Stimulated activated CD8-positive, alpha-beta memory T cell treated with anti-CD3 and anti-CD28 coated beads, Interleukin-7, amount 100 ng/mL, for 48 hours (primary cell): ENCODE measurements around the gene HECW1.
"Not testable (repeated sequence)": the region's sequence is repeated elsewhere in the genome, so short reads cannot be mapped to it uniquely, and the experiment has no call there.

Experiments used
- DNase-seq, 2 donors: peaks; one replicate each; pipeline ENCODE4 v3.0.0-alpha.2; 2020; ENCODE audit warnings: low read depth in 1 of 2; ENCODE audit errors: extremely low read depth in 1 of 2

HECW1 gene

DNA sequence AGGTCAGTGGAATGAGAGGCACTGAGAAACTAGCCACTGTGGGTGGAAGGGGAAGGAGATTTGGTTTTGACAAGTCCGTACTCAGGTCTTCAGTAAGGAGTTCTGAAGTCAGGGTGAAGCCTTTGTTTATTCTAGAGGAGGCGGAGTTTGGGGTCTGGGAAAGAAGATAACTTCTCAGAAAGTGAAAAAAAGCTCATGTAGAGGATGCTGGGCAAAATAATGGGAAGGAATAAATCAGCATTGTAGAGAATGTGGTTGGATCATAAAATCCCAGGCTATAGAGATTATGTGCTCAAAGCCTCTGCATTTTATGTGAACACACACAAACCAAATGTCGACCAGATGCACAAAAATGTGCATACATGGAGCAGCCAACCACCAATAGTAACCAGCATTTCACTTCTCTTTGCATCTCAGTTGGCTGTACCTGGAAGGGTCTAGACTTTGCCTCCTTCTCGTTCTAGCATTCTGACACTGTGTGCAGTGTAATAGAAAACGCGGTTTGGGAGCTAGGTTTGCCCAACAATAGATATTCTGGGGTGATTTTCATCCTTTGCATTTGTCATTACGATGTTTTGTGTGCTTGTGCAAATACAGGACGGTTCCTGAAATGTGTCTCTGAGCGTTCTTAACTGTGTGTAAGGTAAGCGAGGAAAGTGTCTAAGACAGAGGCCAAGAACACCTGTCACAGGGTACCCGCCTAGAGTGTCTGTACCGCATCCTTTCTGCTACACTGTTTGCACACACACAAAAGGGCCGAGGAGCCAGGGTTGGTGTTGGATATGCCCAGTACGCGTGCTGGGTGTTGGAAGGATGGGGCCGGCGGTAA, 603 bp upstream of the HECW1 start:
- DNase-seq = no peak

GRCh38 chr7:43112941-43113621, 634 bp downstream of the HECW1 start:
- no peak for DNase-seq

DNA sequence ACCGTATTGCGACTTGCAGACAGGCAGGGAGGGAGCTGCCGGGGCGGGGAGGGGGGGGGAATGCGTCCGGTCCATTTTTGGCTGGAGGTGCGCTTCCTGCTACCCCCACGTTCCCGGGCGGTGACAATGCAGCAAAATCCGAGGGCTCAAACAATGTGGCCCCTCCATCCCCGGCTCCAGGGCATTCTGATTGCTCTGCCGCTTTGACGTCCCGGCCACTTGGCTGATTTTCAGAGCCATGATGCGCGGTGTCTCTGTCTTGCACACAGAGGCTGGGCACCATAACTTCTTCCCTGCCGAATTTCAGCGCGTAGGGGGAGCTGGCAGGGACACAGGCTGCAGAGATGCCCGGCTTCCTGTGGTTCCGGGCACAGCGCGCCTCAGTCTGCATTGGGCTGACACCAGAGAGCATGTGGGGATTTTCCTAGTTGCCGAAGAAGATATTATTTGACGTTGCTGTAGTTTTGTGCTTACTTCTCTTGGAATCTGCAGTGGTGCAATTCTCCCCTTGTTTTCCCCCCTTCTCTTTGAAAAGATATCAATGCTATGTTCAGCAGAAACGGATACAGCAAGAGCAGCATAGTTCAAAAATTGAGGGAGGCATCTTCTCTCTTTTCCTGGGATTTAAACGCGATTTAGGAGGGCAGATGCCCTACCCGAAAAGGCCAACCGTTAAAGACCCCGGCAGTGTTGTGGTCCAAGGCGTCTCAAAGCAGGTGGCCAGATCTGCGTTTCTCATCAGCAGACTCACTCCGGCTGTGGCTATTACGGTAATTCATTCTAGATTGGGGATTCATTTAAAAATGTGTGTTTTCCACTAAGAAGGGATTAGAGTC, 1.4 kb downstream of the HECW1 start:
- DNase-seq = no peak

GRCh38 chr7:43114458-43114780, 2.0 kb downstream of the HECW1 start:
- no peak for DNase-seq

DNA sequence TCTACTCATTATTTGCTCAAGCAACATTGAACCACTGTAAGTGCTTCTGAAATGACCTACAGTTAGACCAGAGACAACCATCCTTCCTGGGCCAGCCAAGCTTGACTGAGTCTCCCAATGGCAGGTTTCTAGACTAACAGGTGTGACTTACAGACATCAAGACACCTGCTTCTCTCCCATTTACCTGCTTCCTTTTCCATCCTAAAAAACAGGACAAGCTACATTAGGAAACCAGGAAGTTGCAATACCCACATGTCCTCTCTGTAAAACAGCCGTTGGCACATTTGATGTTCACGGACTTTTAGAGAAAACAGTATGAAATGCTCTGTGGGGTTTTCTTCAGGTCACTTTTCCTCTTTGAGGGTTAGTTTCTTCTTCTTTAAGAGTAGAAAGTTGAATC, 4.0 kb downstream of the HECW1 start:
- no peak for DNase-seq

DNA sequence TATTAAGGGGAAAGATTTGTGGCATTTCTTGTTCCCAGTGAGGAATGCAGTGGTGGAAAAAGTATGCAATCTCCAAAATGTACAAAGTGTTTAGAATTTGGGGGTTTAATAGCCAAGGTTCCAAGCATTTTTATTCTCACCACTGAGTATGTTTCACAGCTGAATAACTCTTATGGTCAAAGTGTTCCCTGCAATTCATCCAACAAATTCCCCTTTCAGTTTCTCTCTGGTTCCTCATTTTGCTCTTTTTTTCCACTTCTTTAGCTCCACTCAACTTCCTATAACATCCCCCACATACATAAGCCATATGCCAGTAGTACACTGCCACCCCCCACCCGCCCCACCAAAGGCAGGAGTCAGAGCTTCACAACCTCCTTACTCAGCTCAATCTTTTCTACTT, 4.6 kb downstream of the HECW1 start:
- no peak for DNase-seq

DNA sequence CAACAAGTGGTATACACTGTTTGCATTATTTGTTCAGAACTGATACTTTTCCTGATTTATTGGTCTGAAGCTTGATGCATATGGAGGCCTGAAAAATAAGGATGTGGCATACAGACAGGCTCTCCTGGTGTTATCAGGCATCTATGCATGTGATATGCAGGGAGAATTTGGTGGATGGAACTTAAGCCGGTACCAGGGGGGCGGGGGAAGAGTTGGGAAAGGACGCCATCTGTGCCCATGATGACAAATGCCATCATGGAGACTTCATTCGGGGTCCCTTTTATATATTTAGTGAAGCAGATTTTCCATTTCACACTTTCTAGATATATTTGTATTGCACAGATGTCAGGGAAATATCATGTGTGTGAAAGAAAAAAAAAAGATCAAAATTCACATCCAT, 5.4 kb downstream of the HECW1 start:
- DNase-seq = no peak

- no peak for DNase-seq
Observed at GRCh38 chr7:43118313-43118712, 5.9 kb downstream of the HECW1 start.

- DNase-seq = no peak
Observed at GRCh38 chr7:43119371-43120075, 7.1 kb downstream of the HECW1 start.

GRCh38 chr7:43121973-43122372, 9.5 kb downstream of the HECW1 start:
- DNase-seq = no peak

DNA sequence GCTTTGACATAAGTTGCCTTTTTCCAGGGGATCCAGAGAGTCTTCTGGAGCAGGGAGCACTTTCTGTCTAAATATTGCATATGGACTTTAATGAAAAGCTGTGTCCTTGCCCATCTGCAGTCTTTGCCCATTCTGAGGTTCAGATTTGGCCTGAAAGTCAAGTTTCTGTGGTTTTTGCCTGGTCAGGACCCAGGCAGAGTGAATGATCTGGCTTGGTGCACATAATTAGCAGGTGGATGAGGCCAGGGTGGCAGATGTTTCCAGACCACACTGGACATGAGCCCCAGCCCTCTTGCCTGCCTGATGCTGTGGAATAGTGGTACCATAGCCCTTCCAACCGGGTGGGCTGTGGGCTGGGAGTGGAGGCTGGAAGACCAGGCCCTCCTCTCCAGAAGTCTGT, 11.0 kb downstream of the HECW1 start:
- no peak for DNase-seq

DNA sequence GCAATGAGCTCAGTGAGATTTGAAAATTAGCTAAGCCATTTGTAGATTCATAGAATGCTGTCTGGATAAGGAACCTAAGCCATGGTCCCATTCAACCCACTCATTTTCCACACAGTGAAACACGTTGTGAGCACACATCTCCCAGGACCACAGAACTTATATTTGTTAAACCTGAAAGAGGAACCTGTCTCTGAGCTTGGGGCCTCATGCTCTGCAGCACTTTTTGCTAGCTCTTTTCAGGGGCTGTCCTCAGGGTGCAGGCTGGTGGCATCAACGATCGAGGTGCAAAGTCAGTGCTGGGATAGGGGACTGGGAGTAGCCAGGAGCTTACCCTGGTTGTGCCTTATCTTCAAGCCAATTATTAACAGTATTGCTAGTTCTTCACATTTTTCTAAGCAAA, 11.9 kb downstream of the HECW1 start:
- no peak for DNase-seq

DNA sequence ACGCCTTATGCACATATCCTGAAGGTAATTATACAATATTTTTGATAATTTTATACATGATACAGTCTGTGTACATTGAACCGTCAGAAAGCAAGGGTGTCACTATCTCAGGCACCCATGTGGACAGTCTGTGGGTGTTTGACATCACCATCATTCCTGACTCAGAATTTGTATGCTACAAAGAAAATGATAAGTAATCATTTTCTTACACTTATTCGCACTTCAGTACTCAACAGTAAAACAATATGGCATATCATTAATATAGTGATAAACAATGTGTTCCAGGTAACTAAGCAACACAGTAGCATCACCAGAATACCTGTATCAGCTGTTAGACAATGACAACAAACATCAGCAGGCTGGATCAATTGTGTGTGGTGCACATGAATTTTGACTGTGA, 17.9 kb downstream of the HECW1 start:
- DNase-seq = no peak

GRCh38 chr7:43135129-43135528, 22.7 kb downstream of the HECW1 start:
- no peak for DNase-seq

DNA sequence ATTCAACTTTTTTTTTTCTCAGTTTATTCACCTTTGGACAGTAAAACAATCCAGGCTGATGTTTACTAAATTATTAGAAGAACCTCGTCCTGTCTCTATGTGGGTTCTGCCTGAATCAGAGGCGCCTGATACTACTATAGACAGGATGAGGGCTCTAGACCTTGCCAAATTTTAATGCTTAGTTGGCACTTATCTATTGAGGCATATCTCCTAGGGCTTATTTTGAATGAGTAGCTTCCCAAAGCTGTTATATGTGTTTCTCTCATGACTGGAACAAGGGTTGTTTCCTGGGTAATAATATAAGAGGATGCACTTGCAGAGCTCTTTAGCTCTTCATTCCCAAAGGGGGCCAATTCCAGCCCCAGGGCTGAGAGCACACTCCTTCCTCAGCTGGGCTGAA, 23.6 kb downstream of the HECW1 start:
- DNase-seq = no peak

DNA sequence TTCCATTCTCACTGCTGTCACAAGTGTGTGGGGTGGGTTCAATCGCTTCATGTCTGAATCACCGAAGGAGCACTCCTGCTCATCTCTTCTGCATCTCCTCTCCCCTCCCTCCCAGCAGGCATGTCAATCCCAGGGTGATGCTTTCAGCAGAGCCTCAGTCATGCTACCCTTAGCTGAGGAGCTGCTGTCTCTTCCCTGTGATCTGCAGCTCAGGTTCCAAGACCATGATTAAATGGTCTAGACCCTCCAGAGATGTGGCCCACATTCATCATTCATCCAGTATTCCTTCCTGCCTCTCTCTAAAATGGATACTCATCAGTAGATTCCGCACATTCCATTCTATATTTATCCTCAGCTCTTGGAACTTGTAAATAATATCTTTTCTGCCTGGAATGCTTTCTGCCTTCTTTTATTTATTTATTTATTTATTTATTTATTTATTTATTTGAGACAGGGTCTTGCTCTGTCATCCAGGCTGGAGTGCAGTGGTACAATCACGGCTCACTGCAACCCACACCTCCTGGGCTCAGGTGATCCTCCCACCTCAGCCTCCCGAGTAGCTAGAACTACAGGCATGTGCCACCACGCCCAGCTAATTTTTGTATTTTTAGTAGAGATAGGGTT, 24.8 kb downstream of the HECW1 start:
- DNase-seq = not testable (repeated sequence)

- no peak for DNase-seq
Observed at GRCh38 chr7:43137811-43138210, 25.4 kb downstream of the HECW1 start.

- no peak for DNase-seq
Observed at GRCh38 chr7:43138710-43139109, 26.3 kb downstream of the HECW1 start.

DNA sequence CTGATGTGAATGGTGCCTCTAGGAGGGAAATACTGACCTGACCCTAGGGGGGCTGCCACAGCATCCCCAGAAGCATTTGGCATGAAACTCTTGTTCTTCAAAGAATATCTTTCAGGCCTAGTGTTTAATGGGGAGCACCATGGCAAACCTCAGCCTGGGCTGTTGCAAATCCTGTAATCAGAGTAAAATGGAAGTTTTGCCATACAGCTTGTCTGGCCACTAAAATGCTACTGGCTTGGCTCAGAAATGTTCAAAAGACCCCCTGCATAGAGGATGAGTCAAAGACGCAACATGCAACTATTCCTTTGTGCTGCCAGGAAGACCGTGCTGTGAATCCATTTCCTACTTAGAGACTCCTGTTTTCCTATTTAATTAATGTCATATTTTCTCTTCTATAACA, 26.7 kb downstream of the HECW1 start:
- DNase-seq = no peak

DNA sequence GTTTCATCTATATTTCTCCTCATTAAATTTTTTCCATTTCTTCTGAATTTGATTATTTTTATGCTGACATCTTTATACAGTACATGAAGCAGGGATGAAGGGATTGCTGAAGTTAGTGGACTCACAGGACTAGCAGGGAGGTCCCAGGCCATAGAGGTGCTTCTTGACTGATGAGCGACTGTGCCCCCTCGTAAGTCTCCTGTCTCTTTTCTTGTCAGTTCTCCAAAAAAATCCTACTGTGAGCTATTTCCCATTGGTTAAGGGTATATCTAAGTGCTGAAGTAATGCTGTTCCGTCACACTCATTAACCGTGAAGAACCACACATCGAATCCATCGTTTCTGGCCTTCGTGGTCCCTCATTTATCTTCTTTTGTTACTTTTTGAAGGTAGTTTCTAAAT, 27.7 kb downstream of the HECW1 start:
- no peak for DNase-seq

GRCh38 chr7:43141091-43141490, 28.6 kb downstream of the HECW1 start:
- no peak for DNase-seq
